Measurements from ENCODE around the gene TBL1Y.

GRCh38 chrY:6894496-6894895 lies 16.0 kb upstream of the TBL1Y start:
- no peak for TF ChIP-seq CTCF (IDR thresholded peaks at IDR 0.05)
- no peak for TF ChIP-seq POLR2A (IDR thresholded peaks at IDR 0.05)
